Loucy (cell line): ENCODE results near the gene MFAP2.

ENCODE experiments used
- CTCF ChIP-seq: fragments of 200-600 bp; sonication (generic); conservative IDR thresholded peaks from 2 replicates; pipeline ENCODE4 v1.5.1; 2014; ENCODE audit warnings: mild to moderate bottlenecking, antibody characterized with exemption, low read length
- EZH2phosphoT487 ChIP-seq: fragments of 200-600 bp; IDR thresholded peaks from 2 replicates; pipeline ENCODE4 v1.6.1; 2018; ENCODE audit warnings: antibody characterized with exemption, mild to moderate bottlenecking, moderate library complexity, borderline replicate concordance

GRCh38 chr1:16992675-16993074 lies 12.3 kb upstream of the MFAP2 start:
- TF ChIP-seq CTCF, result no peak
- TF ChIP-seq EZH2phosphoT487, result no peak
